ENCODE data around the gene METTL26.

The METTL26 gene

DNA sequence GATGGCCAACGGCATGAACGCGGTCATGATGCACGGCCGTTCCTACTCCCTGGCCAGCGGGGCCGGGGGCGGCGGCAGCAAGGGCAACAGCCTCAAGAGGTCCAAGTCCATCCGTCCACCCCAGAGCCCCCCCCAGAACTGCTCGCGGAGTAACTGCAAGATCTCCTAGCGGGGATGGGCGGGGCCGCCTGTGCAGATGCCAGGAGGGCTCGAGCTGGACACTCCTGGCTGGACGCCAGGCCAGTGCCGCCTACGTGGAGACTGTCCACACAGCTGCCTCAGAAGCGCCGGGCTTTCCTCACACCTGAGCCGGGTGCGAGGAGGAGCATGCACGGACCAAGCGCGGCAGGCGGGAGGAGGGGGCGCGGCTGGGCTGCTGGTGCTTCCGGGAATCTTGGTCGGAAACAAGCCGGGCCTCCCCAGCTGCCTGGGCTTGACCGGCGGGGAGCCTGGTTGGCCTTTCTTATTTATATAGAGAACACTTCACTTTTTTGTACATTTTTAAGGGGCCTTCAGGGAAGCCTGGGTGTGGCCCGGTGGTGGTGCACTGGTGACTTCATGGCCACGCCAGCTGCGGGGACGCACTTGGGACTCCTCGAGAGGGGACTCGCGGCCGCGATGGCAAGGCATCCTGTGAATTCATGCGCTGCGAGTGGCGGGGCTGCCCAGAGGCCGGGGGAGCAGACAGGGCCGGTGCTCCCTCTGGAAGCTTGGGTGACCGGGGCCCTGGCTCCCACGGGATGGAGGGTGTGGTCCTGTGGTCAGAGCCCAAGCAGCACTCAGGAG, 8.5 kb downstream of the METTL26 start:
- no peak overlapping the region for H3K4me3 ChIP-seq (replicated peaks; ENCODE audit: insufficient read depth, low read length)
- no peak for TF ChIP-seq SPI1 (IDR thresholded peaks at IDR 0.05; ENCODE audit: borderline replicate concordance, low read depth)
- no peak for TF ChIP-seq GABPA (IDR thresholded peaks at IDR 0.05; ENCODE audit: low read depth)
- TF ChIP-seq, protein P1, sequence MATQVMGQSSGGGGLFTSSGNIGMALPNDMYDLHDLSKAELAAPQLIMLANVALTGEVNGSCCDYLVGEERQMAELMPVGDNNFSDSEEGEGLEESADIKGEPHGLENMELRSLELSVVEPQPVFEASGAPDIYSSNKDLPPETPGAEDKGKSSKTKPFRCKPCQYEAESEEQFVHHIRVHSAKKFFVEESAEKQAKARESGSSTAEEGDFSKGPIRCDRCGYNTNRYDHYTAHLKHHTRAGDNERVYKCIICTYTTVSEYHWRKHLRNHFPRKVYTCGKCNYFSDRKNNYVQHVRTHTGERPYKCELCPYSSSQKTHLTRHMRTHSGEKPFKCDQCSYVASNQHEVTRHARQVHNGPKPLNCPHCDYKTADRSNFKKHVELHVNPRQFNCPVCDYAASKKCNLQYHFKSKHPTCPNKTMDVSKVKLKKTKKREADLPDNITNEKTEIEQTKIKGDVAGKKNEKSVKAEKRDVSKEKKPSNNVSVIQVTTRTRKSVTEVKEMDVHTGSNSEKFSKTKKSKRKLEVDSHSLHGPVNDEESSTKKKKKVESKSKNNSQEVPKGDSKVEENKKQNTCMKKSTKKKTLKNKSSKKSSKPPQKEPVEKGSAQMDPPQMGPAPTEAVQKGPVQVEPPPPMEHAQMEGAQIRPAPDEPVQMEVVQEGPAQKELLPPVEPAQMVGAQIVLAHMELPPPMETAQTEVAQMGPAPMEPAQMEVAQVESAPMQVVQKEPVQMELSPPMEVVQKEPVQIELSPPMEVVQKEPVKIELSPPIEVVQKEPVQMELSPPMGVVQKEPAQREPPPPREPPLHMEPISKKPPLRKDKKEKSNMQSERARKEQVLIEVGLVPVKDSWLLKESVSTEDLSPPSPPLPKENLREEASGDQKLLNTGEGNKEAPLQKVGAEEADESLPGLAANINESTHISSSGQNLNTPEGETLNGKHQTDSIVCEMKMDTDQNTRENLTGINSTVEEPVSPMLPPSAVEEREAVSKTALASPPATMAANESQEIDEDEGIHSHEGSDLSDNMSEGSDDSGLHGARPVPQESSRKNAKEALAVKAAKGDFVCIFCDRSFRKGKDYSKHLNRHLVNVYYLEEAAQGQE (IDR thresholded peaks at IDR 0.05; ENCODE audit: insufficient replicate concordance, low read depth) = no peak
- TF ChIP-seq, protein P2, sequence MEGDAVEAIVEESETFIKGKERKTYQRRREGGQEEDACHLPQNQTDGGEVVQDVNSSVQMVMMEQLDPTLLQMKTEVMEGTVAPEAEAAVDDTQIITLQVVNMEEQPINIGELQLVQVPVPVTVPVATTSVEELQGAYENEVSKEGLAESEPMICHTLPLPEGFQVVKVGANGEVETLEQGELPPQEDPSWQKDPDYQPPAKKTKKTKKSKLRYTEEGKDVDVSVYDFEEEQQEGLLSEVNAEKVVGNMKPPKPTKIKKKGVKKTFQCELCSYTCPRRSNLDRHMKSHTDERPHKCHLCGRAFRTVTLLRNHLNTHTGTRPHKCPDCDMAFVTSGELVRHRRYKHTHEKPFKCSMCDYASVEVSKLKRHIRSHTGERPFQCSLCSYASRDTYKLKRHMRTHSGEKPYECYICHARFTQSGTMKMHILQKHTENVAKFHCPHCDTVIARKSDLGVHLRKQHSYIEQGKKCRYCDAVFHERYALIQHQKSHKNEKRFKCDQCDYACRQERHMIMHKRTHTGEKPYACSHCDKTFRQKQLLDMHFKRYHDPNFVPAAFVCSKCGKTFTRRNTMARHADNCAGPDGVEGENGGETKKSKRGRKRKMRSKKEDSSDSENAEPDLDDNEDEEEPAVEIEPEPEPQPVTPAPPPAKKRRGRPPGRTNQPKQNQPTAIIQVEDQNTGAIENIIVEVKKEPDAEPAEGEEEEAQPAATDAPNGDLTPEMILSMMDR (IDR thresholded peaks at IDR 0.05; ENCODE audit: insufficient read depth, low read length) = no peak
- TF ChIP-seq POLR2AphosphoS5 (IDR thresholded peaks at IDR 0.05; ENCODE audit: low read depth) = no peak
- DNase-seq (ENCODE audit: low read depth in 1 of 2, low spot score in 1 of 2) = no peak
- H3K27ac ChIP-seq (replicated peaks) = no peak overlapping the region
- H3K27me3 ChIP-seq (ENCODE audit: insufficient read depth, poor library complexity, severe bottlenecking) = no peaks in the 10 kb centered on the region

DNA sequence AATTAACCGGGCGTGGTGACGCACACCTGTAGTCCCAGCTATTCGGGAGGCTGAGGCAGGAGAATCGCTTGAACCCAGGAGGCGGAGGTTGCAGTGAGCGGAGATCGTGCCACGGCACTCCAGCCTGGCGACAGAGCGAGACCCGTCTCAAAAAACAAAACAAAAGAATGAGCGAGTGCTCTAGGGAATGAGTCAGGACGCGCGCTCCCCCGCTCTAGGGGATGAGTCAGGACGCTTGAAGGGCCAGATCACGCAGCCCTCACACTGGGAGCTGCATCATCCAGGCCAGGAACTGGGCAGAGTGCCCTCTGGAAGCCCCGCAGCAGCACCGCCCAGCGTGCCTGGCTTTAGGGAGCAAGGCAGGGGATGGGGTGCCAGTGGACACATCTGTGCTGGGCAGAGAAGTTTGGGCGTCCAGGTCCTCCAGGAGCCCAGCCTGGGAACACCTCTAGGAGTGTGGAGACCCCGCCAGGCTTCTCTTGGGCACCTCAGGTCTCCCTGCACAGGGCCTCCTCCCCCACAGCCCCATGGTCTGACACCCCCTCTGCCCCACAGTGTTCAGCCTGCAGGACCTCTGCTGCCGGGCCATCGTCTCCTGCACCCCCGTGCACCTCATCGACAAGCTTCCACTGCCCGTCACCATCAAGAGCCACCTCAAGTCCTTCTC, 9.2 kb downstream of the METTL26 start:
- Histone ChIP-seq H3K4me3 (replicated peaks; ENCODE audit: insufficient read depth, low read length) (no peak overlapping the region), H3K27ac (replicated peaks) (no peak overlapping the region), H3K27me3 (ENCODE audit: insufficient read depth, poor library complexity, severe bottlenecking) (no peaks in the 10 kb centered on the region)
- TF ChIP-seq POLR2AphosphoS5 (IDR thresholded peaks at IDR 0.05; ENCODE audit: low read depth) = no peak
- TF ChIP-seq GABPA (IDR thresholded peaks at IDR 0.05; ENCODE audit: low read depth) = no peak
- TF ChIP-seq SPI1 (IDR thresholded peaks at IDR 0.05; ENCODE audit: borderline replicate concordance, low read depth) = no peak
- TF ChIP-seq, protein P2 (IDR thresholded peaks at IDR 0.05; ENCODE audit: insufficient read depth, low read length) = no peak
- TF ChIP-seq, protein P1 (IDR thresholded peaks at IDR 0.05; ENCODE audit: insufficient replicate concordance, low read depth) = no peak
- no peak for DNase-seq (ENCODE audit: low read depth in 1 of 2, low spot score in 1 of 2)

DNA sequence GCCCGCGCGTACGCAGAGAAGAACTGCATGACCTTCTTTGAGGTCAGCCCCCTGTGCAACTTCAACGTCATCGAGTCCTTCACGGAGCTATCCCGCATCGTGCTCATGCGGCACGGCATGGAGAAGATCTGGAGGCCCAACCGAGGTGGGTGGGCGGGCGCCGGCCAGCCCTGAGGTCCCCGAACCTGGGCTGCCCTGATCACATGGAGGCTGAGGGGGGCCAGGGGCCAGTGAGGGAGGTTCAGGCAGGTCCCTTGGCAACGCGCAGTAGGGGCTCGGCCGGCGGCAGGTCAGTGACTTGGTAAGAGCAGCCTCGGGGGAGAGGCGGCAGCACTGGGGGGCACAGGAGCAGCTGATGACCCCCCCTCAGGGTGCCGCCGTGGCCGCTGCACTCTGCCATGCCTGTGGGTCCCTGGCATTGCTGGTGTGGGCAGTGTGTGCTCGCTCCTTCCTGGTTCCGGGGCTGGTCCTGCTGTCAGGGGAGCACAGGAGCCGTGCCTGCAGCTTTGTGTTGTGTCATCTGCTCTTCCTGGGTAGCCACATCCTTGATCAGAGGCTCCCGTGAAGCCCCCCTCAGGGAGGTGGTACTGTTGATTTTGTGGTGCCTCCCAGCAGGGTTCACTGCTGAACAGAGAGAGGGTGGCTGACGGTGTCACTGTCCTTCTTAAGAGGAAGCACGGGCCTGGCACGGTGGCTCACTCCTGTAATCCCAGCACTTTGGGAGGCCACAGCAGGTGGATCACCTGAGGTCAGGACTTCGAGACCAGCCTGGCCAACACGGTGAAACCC, 9.9 kb downstream of the METTL26 start:
- no peak for DNase-seq (ENCODE audit: low read depth in 1 of 2, low spot score in 1 of 2)
- H3K27ac ChIP-seq (replicated peaks) = no peak overlapping the region
- H3K4me3 ChIP-seq (replicated peaks; ENCODE audit: insufficient read depth, low read length) = no peak overlapping the region
- TF ChIP-seq, protein P1 (IDR thresholded peaks at IDR 0.05; ENCODE audit: insufficient replicate concordance, low read depth) = no peak
- TF ChIP-seq, protein P2 (IDR thresholded peaks at IDR 0.05; ENCODE audit: insufficient read depth, low read length) = no peak
- TF ChIP-seq SPI1 (IDR thresholded peaks at IDR 0.05; ENCODE audit: borderline replicate concordance, low read depth) = no peak
- no peak for TF ChIP-seq GABPA (IDR thresholded peaks at IDR 0.05; ENCODE audit: low read depth)
- TF ChIP-seq POLR2AphosphoS5 (IDR thresholded peaks at IDR 0.05; ENCODE audit: low read depth) = no peak
- H3K27me3 ChIP-seq (ENCODE audit: insufficient read depth, poor library complexity, severe bottlenecking) = no peaks in the 10 kb centered on the region
